NCI-H345 (cell line): ENCODE measurements around the gene SDK2.
A peak's percentile ranks its signal among the peaks of the same experiment; 100 is the strongest.
"Not testable (repeated sequence)": the region's sequence is repeated elsewhere in the genome, so short reads cannot be mapped to it uniquely, and the experiment has no call there.

Experiments
- DNase-seq: peaks from one replicate; lab custom pipeline; 2025; lab: John Stamatoyannopoulos, UW

SDK2 gene

DNA sequence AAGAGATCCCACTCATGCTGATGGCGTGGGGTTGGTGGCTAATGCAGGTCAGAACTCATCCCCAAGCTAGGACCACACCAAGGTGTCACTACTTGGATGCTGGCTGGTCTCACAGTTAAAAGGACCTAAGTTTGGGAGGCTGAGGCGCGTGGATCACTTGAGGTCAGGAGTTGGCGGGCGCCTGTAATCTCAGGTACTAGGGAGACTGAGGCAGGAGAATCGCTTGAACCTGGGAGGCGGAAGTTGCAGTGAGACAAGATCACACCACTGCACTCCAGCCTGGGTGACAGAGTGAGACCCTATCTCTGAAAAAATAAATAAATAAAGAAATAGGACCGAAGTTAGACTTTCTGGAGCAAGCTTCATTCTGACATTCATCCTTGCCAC lies 325.8 kb downstream of the SDK2 start:
- no peak for DNase-seq

DNA sequence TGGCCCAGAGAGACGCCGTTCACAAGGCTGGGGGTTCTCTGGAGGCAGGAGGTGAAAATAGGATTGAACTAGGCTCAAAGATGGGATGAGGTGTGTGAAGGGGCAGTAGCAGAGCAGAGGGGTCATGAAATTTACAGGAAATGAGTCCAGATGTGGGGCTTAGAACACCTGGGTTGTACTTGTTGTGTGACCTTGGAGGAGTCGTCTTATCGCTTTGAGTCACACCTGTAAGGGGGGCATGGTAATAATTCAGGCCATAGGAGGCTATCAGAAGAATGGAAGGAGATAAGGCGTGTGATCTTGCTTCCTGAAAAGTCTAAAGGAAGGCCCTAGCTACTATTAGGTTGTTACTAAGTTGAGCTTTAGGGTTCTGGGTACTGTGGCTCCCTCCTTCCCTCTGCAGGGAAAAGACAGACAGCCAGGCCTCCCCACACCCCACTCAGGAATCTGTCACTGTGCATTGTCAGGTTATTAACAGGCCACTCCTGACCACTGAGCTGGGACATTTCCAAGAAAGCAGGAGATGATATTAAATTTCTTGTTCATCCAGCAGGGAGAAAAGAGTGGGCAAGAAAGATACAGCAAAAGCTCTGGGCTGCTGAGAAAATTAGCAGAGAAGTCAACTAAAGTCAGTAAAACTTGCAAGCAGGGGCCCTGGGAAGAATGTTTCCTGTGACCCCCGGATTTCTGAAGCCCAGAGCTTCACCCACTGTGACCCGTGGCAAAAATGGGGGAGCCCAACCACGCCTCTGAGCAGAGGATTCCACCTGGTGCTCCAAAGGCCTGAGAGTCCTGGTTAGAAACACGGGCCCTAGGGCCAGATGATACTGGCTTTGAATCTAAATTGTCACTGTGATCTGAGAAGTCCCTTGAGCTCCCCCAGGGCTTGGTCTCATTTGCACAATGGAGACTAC lies 326.5 kb downstream of the SDK2 start:
- DNase-seq, result no peak

DNA sequence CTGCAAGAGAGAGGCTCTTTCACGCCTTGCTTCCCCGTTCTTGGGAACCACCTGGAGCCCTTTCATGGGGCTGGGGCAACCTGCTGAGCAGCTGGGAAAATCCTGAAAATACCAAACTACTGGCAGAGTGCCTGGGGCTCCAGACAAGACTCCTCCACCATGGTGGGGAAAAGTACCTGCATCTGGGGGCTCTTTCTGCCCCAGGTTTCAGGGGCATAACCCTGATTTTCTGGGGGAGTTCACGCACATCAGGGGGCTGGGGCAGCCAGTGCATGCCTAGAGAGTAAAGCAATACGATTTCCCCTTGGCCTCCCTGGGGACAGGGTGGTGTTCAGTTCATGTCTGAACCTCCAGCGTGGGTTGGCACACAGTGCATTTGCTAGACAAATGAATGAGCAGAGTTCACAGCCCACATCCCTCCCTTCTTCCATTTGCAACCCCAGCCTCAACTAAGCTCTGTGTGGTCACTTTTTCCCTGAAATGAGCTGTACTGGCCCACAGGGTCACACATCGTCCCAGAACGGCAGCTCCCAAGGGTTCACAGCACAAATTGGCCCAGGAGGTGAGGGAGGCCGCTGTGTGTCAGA lies 327.2 kb downstream of the SDK2 start:
- DNase-seq, result peak; percentile 22

DNA sequence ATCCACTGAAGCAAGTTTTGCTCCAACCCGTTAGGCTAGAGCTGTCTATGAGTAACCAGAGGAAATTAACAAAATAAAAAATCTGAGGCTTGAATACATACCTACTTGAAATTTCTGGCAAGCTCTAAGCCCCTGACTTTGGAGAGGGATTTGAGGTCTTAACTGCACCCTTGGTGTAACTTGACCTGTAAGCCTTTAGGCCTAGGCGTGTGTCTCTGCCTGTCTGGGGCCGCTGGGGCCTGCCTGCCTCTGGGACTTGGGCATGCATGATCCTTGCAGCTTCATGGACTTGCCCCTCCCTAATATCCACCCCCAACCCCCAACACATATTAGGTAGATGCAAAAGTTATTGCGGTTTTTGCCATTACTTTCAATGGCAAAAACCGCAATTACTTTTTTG lies 328.8 kb downstream of the SDK2 start:
- DNase-seq, result no peak

DNA sequence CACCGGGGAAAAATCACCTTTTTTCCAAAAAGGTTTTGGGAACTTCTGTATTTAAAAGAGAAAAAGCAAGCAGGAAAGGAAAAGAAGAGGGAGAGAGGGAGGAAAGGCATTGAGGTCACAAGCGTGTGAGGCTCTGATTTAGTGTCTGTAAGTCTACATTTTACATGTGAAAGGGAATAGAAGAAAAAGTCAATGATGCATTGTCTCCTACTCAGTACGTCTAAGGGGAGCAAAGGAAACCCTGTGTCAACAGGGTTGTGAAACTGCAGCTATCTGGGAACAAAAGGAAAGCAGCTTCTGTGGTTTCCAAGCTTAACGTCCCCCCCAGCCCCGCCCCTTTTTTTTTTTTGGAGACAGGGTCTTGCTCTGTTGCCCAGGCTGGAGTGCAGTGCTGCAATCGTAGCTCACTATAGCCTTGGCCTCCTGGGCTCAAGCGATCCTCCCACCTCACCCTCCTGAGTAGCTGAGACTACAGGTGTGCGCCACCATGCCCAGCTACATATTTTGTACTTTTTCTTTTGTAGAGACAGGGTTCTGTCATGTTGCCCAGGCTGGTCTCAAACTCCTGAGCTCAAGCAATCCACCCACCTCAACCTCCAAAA lies 330.6 kb downstream of the SDK2 start:
- no peak for DNase-seq

DNA sequence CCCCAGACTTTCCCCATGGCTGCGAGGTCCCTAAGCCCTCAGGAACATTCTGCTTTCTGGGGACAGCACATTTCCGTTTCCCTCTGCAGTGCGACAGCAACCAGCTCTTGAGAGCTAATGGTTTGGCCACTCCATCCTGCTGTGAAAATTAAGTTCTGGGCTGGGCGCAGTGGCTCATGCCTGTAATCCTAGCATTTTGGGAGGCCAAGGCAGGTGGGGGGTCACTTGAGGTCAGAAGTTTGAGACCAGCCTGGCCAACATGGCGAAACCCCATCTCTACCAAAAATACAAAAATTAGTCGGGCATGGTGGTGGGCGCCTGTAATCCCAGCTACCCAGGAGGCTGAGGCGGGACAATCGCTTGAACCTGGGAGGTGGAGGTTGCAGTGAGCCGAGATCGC lies 331.4 kb downstream of the SDK2 start:
- not testable (repeated sequence) for DNase-seq

DNA sequence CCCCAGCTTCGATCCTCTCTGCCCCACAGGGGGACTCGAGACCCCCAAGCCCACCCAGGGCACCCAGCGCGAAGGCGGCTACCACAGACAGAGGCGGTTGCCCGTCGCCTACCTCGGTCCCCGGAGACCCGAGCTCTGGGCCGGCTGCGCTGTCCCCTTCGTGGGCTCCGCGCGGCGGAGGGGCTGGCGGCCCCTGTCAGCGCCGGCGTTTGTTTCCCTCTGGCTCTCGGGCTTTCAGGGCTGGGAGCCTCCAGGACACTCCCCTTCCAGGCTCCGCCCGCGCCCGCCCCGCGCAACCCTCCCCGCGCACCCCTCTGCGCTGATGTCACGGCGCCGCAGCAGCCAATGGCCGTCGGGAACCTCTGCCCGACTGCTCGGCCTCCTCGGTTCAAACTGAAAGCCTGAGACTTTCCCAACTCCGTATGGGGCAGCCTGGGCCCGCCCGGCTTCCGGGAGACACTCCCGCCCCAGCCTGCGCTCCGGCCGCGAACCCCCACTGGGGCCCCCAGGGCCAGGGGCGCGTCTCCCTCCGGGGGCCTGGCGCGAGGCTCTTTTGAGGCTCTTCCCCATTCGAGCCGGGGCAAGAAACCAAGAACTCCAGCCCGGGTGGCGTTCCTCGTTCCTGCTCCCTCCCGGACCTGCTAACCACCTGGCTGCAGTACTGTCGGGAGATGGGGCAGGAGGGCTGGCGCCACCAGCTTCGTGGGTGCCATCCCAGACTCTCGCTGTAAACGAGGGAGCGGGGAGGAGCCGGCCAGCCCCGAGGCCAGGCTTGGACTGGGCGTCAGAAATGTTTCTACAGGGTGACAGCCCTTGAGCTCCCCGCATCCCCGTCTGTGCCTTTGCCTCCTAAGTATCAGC lies 332.2 kb downstream of the SDK2 start, which contains the start of gene CDC42EP4:
TSS of gene CDC42EP4 (minus strand) at position 221 of the 861 bp plus-strand sequence. CDS start 25,501 bp downstream, outside the sequence.
- peak; percentile 95 for DNase-seq

DNA sequence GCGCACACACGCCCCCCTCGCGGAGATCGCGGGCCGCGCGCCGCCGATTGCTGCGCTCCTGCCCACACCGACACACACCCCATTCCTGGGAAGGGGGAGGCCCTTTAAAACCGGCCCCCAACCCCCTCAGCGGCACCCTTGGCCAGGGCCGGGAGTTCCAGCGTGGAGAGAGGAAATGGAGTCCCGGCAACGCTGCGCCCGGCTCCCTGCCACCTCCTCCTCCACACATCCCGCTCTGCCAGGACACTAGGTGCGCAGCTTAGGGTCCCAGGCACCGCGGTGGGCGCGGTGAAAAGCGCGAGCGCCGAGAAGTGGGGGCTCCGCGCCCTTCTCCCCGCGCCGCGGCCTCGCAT lies 332.8 kb downstream of the SDK2 start:
- DNase-seq, result no peak

DNA sequence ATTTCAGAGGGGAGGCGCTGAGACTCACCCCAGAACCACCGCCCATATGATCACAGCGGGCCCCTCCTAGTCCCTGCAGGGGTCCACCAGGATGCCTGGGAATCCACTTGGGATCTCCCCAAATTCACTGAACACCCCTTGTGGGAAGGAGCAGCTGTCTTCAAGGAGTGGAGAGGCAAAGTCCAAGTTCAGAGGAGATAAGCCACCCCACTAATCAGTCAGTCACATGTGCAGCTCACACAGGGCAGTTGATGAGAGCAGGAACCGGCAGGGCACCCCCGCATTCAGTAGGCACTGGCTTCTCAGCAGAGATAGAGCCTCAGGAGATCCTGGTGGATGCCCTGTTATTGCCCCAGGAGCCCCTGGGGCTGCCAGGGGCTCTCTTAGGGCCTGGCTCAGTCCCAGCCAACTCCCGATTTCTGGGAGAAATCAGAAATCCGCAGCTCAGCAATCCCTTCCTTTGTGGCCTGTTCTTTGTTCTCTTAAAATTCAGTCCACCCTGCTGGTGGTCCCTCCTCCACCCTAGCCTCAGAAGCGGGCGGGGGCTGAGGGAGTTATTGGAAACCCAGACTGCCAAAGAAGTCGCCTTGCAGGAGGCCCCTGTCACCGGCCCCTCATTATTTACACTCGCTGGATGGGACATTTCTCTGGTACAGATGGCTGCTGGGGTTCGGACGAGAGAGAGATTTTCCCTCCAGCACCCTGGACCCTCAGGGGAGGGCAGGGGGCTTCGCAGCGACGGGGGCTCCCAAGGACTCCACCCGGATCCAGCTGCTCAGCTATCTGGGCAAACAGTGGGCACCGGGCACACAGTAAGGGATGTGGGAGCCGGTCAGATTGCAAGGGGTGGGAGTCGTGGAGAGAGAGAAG lies 334.3 kb downstream of the SDK2 start:
- no peak for DNase-seq

DNA sequence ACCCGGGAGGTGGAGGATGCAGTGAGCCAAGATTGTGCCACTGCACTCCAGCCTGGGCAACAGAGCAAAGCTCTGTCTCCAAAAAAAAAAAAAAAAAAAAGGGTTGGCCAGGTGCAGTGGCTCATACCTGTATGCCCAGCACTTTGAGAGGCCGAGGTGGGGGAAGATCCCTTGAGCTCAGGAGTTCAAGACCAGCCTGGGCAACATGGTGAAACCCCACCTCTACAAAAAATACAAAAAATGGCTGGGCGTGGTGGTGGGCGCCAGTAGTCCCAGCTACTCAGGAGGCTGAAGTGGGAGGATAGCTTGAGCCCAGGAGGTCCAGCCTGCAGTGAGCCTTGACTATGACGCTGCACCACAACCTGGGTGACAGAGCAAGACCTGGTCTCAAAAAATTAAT lies 335.3 kb downstream of the SDK2 start:
- DNase-seq, result not testable (repeated sequence)

DNA sequence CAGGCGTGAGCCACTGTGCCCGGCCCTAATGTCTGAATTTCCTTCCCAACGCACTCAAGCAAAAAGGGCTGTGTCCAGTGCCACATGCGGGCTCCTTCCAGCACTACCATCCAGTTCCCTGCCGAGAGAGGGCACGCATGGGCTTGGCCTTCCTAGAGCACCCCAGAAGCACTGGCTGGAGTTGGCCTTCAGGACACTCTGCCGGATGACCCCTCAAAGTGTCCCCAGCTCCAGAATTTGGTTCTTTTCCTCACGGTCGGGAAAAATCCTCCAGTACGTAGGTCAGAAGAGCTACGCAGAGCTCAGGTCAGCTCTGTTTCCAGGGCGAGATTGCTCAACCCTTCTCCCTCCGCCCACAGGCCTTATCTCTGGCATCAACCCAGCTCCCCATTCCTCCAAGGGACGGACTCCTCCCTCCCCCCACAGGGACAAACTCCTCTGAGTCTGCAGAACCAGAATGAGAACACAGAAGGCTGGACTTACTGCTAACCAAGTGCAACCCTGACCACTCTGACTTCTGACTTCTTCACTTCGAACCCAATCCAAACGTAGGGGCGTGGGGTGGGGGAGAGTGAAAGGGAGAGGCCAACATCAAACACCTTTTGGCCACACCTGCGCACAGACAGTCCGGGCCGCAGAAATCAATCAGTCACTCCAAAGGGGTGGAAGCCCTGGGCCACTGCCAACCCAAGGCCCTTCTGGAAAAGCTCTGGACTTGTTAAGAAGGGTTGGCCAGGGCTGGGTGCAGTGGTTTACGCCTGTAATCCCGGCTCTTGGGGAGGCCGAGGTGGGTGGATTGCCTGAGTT lies 336.0 kb downstream of the SDK2 start:
- DNase-seq, result no peak

DNA sequence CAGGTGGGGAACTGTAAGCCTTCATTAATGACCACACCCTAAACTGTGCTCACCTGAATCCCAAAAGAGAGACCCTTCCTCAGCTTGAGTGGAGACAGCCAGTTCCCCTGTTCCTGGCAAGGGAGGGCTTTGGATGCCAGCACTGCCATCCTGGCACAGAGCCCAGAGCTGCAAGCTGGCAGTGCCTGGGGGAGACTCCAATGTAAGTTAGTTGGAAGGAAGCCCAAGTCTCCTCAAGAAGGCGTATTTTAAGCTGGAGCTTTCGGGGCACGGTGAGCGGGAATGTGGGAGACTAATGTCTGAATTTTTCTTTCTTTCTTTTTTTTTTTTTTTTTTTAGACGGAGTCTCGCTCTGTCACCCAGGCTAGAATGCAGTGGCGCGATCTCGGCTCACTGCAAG lies 337.1 kb downstream of the SDK2 start:
- DNase-seq, result peak; percentile 31

DNA sequence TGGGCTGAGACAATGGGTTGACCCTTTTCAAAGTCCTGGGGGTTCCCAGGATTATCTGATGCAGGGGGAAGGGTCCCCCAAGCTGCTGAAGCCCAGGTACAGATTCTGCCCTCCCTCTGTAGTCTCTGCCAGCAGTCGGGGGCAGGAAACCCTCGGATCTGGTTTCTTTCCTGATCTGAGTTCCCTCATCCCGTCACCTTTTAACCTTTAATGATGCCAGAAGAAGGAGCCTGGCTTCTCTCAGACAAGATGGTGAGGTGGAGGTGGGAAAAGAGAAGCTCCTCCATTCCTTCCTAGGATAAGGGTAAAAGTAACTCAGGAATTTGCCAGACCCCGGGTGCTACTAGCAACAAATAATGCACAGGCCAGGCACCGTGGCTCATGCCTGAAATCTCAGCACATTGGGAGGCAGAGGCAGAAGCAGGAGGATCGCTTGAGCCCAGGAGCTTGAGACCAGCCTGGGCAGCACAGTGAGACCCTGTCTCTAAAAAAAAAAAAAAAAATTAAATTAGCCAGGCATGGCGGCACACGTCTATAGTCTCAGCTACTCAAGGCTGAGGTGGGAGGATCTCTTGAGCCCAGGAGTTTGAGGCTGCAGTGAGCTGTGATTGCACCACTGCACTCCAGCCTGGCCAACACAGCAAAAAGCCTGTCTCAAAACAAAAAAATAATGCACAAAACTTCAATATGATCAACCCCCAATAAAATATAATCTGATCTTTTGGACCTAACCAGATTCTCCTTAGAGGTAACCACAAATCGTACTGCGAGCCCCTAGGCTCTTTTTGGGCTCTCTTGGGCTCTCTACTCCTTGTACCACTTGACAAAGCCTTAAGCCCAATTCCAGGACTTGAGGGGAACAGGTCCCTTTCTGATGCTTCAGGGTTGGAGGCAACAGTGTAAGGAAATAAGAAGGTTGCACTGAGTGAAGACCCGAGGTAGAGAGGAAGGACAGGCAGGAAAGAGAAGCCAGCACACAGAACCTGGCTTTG lies 338.1 kb downstream of the SDK2 start:
- no peak for DNase-seq

DNA sequence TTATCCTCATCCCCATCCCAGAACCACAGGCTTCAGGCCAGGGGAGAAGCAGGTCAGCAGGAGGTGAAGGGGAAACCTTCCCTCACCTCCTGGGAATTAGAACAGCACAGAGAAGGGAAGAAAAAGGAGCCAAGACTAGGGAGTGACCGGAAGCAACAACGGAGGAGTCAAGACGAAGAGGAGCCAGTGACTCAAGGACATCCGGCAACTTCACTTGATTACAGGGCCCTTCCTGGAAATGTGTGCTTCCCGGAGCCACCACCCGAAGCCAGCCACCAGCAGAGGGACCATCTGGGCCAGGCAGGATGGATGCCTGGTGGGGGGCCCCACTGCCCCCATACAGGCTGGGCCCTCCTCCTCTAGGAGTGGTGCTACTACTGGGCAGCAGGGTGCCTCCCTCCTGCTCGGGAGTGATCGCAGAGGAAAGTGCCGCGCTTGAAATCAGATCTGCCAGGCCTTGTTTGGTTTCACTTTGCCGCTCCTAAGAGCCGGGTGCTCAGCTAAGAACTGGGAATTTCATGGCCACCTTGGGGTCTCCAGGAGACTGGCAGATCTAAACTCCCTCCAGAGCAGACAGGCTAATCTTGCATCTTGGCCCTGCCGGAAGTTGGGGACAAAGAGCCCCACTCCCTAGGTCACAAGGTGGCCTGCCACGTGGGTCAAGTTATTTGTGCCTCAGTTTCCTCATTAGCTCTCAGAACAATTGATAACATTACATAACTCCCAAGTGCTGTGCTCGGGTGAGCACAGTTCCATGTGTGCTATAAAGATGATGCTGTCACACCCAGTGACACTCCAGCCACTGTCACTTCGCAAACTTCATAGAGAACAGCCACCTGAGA lies 339.1 kb downstream of the SDK2 start:
- DNase-seq, result peak; percentile 75

DNA sequence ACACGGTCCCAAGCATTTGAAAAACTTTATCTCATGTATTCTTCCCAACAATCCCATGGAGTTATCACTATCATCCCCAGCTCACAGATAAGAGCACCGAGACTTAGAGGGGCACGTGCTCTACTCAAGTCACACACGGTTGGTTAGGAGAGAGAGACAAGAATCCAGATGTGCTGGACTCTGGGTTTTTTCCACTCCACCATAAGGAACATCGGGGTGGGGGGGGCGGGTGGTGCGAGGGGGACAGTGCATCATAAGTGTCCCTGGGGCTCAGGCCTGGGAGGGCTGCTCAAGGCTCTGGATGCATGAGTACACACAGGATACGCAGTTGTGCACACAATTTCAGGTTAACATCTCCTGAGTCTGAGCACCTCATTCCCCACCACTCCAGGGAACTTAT lies 339.8 kb downstream of the SDK2 start:
- no peak for DNase-seq

DNA sequence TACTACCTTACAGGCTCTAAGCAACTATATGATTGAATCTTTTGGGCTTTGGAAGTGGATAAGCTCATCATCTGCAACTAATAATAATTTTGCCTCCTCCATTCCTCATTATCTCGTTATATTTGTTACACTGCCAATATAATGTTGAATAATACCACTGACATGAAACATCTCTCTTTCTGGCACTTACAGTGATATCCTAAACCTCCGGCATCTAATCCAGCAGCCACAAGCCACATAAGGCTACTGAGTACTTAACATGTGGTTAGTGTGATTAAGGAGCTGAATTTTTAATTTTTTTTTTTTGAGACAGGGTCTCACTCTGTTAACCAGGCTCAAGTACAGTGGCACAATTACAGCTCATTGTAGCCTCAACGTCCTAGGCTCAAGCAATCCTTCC lies 342.1 kb downstream of the SDK2 start:
- DNase-seq, result no peak

DNA sequence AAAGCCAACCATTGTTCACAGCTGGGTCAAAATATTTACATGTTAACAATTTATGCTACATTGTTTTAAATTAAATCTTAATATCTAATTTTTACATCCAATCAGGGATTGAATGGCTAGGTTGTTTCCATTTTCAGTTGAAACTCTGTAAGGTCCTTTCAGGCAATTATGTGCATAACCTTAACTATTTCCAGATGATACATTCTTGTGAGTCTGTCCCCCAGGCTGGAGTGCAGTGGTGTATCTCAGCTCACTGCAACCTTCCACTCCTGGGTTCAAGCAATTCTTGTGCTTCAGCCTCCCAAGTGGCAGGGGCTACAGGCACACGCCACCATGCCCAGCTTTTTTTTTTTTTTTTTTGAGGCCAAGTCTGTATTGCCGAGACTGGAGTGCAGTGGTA lies 342.9 kb downstream of the SDK2 start:
- no peak for DNase-seq

DNA sequence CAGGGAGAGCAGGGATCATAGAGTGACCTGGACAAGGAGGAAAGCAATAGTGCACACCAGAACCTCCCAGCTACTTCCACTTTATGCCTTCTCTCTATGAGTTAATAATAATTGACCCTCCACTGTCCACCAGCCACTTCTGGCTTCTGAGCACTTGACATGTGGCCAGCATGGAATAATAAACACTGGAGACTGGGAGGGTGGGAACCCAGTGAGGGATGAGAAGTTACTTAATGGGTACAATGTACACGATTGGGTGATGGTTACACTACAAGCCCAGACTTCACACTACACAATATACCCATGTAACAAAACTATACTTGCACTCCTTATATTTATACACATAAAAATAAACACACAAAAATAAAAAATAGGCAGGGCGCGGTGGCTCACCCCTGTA lies 343.9 kb downstream of the SDK2 start:
- DNase-seq, result no peak
